ENCODE data around the gene CPNE8. TPM values are rescaled to one million over a fixed set of nuclear protein-coding genes. Genes with fewer than 3 reads are reported as not detected.
"Not testable (repeated sequence)": the region's sequence is repeated elsewhere in the genome, so short reads cannot be mapped to it uniquely, and the experiment has no call there.

CPNE8 gene
- polyA plus RNA-seq, 2 donors: 2.5 to 4.5 TPM

DNA sequence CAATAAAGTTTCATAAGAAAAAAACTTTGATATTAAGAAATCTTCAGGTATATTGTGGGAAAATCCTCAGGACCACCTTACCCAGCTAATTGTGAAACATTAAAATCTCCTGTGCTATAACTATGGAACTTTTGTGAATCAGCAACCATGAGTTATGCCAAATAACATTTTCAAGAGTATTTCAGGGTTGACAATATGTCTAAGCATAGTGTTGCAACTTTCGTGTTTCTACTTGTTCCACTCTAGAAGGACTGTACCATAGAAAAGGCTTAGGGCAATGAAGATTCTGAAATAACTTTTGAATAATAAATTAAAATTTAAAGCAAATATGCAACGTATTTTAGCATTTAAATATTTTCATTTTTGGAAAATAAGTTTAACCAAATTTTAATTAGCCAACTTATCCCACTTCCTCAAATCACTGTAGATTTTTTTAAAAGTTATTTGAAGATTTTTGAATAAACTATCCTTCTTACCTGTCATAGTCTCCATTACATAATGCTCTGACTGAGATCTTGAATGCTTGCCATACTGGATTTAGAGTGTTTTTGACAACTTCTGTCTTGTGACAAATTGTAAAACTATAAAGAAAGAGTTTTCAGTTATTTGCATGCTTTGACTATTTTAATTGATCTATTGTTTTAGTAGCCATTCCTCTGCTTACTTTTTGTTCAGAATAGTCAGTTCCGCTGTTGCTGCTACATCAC is 143.6 kb downstream of the CPNE8 start:
- Histone ChIP-seq H3K36me3 (ENCODE audit: control insufficient read depth in 2 of 2, insufficient read depth in 2 of 2, low read length in 1 of 2) (no peaks in the 10 kb centered on the region), H3K9me3 (ENCODE audit: control insufficient read depth in 2 of 2, insufficient read depth in 1 of 2, low read depth in 1 of 2, low read length in 1 of 2) (no peaks in the 10 kb centered on the region), H3K27ac (ENCODE audit: low read depth in 2 of 2, low read length in 1 of 2) (no peak overlapping the region), H3K4me1 (ENCODE audit: control insufficient read depth in 2 of 2, insufficient read depth in 2 of 2, low read length in 1 of 2) (no peaks in the 10 kb centered on the region), H3K4me3 (ENCODE audit: low read depth in 1 of 2, low read length in 2 of 2) (no peak overlapping the region), H3K27me3 (ENCODE audit: control insufficient read depth in 1 of 2, insufficient read depth in 2 of 2, low read length in 2 of 2) (no peaks in the 10 kb centered on the region)
- 52 to 62% methylated on average over 3 of the region's 3 CpGs for WGBS, 2 donors

DNA sequence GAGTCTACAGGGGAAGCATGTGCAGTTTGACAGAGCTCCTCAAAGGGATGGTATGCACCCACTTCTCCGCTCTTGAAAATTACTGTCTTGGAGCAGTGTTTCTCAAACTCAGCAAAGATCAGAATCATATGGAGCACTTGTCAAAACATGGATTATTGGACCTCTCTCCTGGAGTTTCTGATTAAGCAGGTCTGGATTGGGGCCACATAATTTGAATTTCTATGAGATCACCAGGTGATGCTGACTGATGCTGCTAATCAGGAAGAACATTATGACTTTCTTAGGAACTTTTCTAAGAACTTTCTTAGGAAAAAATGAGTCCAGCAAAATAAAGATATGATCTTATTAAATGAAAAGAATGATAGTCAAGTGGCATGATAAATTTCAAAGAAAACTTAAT is 144.3 kb downstream of the CPNE8 start:
- Histone ChIP-seq H3K27ac (ENCODE audit: low read depth in 2 of 2, low read length in 1 of 2) (no peak overlapping the region), H3K4me3 (ENCODE audit: low read depth in 1 of 2, low read length in 2 of 2) (no peak overlapping the region), H3K36me3 (ENCODE audit: control insufficient read depth in 2 of 2, insufficient read depth in 2 of 2, low read length in 1 of 2) (no peaks in the 10 kb centered on the region), H3K9me3 (ENCODE audit: control insufficient read depth in 2 of 2, insufficient read depth in 1 of 2, low read depth in 1 of 2, low read length in 1 of 2) (no peaks in the 10 kb centered on the region), H3K27me3 (ENCODE audit: control insufficient read depth in 1 of 2, insufficient read depth in 2 of 2, low read length in 2 of 2) (no peaks in the 10 kb centered on the region), H3K4me1 (ENCODE audit: control insufficient read depth in 2 of 2, insufficient read depth in 2 of 2, low read length in 1 of 2) (no peaks in the 10 kb centered on the region)
- WGBS, 2 donors: 99 to 100% methylated on average over 1 of the region's 1 CpG

GRCh38 chr12:38759621-38760020 is 145.8 kb downstream of the CPNE8 start:
- Histone ChIP-seq H3K27ac (ENCODE audit: low read depth in 2 of 2, low read length in 1 of 2) (no peak overlapping the region), H3K4me3 (ENCODE audit: low read depth in 1 of 2, low read length in 2 of 2) (no peak overlapping the region), H3K36me3 (ENCODE audit: control insufficient read depth in 2 of 2, insufficient read depth in 2 of 2, low read length in 1 of 2) (no peaks in the 10 kb centered on the region), H3K27me3 (ENCODE audit: control insufficient read depth in 1 of 2, insufficient read depth in 2 of 2, low read length in 2 of 2) (no peaks in the 10 kb centered on the region), H3K4me1 (ENCODE audit: control insufficient read depth in 2 of 2, insufficient read depth in 2 of 2, low read length in 1 of 2) (no peaks in the 10 kb centered on the region), H3K9me3 (ENCODE audit: control insufficient read depth in 2 of 2, insufficient read depth in 1 of 2, low read depth in 1 of 2, low read length in 1 of 2) (no peaks in the 10 kb centered on the region)

GRCh38 chr12:38746744-38747143 is 158.6 kb downstream of the CPNE8 start:
- H3K4me1 ChIP-seq (ENCODE audit: control insufficient read depth in 2 of 2, insufficient read depth in 2 of 2, low read length in 1 of 2): no peaks in the 10 kb centered on the region
- H3K9me3 ChIP-seq (ENCODE audit: control insufficient read depth in 2 of 2, insufficient read depth in 1 of 2, low read depth in 1 of 2, low read length in 1 of 2): no peaks in the 10 kb centered on the region
- H3K27me3 ChIP-seq (ENCODE audit: control insufficient read depth in 1 of 2, insufficient read depth in 2 of 2, low read length in 2 of 2): no peaks in the 10 kb centered on the region
- whole genome bisulfite sequencing, 2 donors: 81 to 87% methylated on average over 2 of the region's 2 CpGs
- H3K36me3 ChIP-seq (ENCODE audit: control insufficient read depth in 2 of 2, insufficient read depth in 2 of 2, low read length in 1 of 2): no peaks in the 10 kb centered on the region
- no peak overlapping the region for H3K27ac ChIP-seq (ENCODE audit: low read depth in 2 of 2, low read length in 1 of 2)
- H3K4me3 ChIP-seq (ENCODE audit: low read depth in 1 of 2, low read length in 2 of 2): no peak overlapping the region

- Histone ChIP-seq H3K4me1 (ENCODE audit: control insufficient read depth in 2 of 2, insufficient read depth in 2 of 2, low read length in 1 of 2) (no peaks in the 10 kb centered on the region), H3K27ac (ENCODE audit: low read depth in 2 of 2, low read length in 1 of 2) (no peak overlapping the region), H3K9me3 (ENCODE audit: control insufficient read depth in 2 of 2, insufficient read depth in 1 of 2, low read depth in 1 of 2, low read length in 1 of 2) (no peaks in the 10 kb centered on the region), H3K36me3 (ENCODE audit: control insufficient read depth in 2 of 2, insufficient read depth in 2 of 2, low read length in 1 of 2) (no peaks in the 10 kb centered on the region), H3K4me3 (ENCODE audit: low read depth in 1 of 2, low read length in 2 of 2) (no peak overlapping the region), H3K27me3 (ENCODE audit: control insufficient read depth in 1 of 2, insufficient read depth in 2 of 2, low read length in 2 of 2) (no peaks in the 10 kb centered on the region)
- WGBS, 2 donors: 79 to 85% methylated on average over 4 of the region's 4 CpGs
Observed at GRCh38 chr12:38745601-38746000, 159.8 kb downstream of the CPNE8 start.

DNA sequence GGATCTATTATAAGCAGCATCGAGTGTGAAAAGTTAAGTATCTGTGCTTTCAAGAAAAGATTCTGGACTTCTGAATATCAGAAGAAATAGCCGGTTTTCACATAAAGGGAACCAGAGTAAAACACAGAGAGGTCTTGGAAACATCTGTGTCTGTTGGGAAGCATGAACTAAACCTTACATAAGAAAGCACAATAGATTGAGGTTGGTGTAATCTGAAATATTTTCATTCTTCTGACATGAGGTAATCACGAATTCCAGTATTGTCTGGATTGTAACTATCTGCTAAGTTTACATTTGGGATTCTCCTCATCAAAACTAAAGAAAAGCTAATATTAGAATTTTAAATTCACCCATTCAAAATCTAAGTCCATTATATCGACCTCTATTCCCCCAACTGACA is 161.3 kb downstream of the CPNE8 start:
- H3K27me3 ChIP-seq (ENCODE audit: control insufficient read depth in 1 of 2, insufficient read depth in 2 of 2, low read length in 2 of 2): no peaks in the 10 kb centered on the region
- 61 to 63% methylated on average over 4 of the region's 4 CpGs for WGBS, 2 donors
- no peak overlapping the region for H3K27ac ChIP-seq (ENCODE audit: low read depth in 2 of 2, low read length in 1 of 2)
- H3K9me3 ChIP-seq (ENCODE audit: control insufficient read depth in 2 of 2, insufficient read depth in 1 of 2, low read depth in 1 of 2, low read length in 1 of 2): no peaks in the 10 kb centered on the region
- no peaks in the 10 kb centered on the region for H3K4me1 ChIP-seq (ENCODE audit: control insufficient read depth in 2 of 2, insufficient read depth in 2 of 2, low read length in 1 of 2)
- no peaks in the 10 kb centered on the region for H3K36me3 ChIP-seq (ENCODE audit: control insufficient read depth in 2 of 2, insufficient read depth in 2 of 2, low read length in 1 of 2)
- H3K4me3 ChIP-seq (ENCODE audit: low read depth in 1 of 2, low read length in 2 of 2): no peak overlapping the region

- H3K27ac ChIP-seq (ENCODE audit: low read depth in 2 of 2, low read length in 1 of 2); H3K27me3 ChIP-seq (ENCODE audit: control insufficient read depth in 1 of 2, insufficient read depth in 2 of 2, low read length in 2 of 2); H3K4me1 ChIP-seq (ENCODE audit: control insufficient read depth in 2 of 2, insufficient read depth in 2 of 2, low read length in 1 of 2); H3K36me3 ChIP-seq (ENCODE audit: control insufficient read depth in 2 of 2, insufficient read depth in 2 of 2, low read length in 1 of 2); H3K4me3 ChIP-seq (ENCODE audit: low read depth in 1 of 2, low read length in 2 of 2); H3K9me3 ChIP-seq (ENCODE audit: control insufficient read depth in 2 of 2, insufficient read depth in 1 of 2, low read depth in 1 of 2, low read length in 1 of 2): not testable (repeated sequence)
- 91 to 100% methylated on average over 1 of the region's 1 CpG for WGBS, 2 donors
Observed at GRCh38 chr12:38742496-38742895, 162.9 kb downstream of the CPNE8 start.

DNA sequence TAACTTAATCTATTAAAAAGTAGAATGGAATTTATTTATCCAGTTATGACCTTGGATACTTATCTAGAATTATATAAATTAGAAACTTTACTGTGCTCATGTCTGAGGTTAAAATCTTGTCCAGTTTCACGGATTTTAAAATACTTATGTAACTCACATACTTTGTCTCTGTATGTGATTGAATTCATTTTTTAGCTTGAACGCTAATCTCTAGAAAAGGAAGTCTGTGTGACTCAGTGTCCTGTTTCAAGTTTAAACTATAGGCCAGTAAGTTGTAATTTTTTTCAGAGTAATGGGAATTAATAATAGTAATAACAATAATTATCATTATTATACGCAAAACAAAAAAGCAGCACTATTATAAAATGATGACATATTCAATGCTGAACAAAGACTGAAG is 168.6 kb downstream of the CPNE8 start:
- no peaks in the 10 kb centered on the region for H3K9me3 ChIP-seq (ENCODE audit: control insufficient read depth in 2 of 2, insufficient read depth in 1 of 2, low read depth in 1 of 2, low read length in 1 of 2)
- no peaks in the 10 kb centered on the region for H3K27me3 ChIP-seq (ENCODE audit: control insufficient read depth in 1 of 2, insufficient read depth in 2 of 2, low read length in 2 of 2)
- H3K27ac ChIP-seq (ENCODE audit: low read depth in 2 of 2, low read length in 1 of 2): no peak overlapping the region
- no peaks in the 10 kb centered on the region for H3K36me3 ChIP-seq (ENCODE audit: control insufficient read depth in 2 of 2, insufficient read depth in 2 of 2, low read length in 1 of 2)
- no peaks in the 10 kb centered on the region for H3K4me1 ChIP-seq (ENCODE audit: control insufficient read depth in 2 of 2, insufficient read depth in 2 of 2, low read length in 1 of 2)
- no peak overlapping the region for H3K4me3 ChIP-seq (ENCODE audit: low read depth in 1 of 2, low read length in 2 of 2)
- WGBS, 2 donors: 76 to 79% methylated on average over 3 of the region's 3 CpGs

GRCh38 chr12:38732761-38733160 is 172.6 kb downstream of the CPNE8 start:
- Histone ChIP-seq H3K27ac (ENCODE audit: low read depth in 2 of 2, low read length in 1 of 2) (no peak overlapping the region), H3K4me3 (ENCODE audit: low read depth in 1 of 2, low read length in 2 of 2) (no peak overlapping the region), H3K4me1 (ENCODE audit: control insufficient read depth in 2 of 2, insufficient read depth in 2 of 2, low read length in 1 of 2) (no peaks in the 10 kb centered on the region), H3K36me3 (ENCODE audit: control insufficient read depth in 2 of 2, insufficient read depth in 2 of 2, low read length in 1 of 2) (no peaks in the 10 kb centered on the region), H3K9me3 (ENCODE audit: control insufficient read depth in 2 of 2, insufficient read depth in 1 of 2, low read depth in 1 of 2, low read length in 1 of 2) (no peaks in the 10 kb centered on the region), H3K27me3 (ENCODE audit: control insufficient read depth in 1 of 2, insufficient read depth in 2 of 2, low read length in 2 of 2) (no peaks in the 10 kb centered on the region)

DNA sequence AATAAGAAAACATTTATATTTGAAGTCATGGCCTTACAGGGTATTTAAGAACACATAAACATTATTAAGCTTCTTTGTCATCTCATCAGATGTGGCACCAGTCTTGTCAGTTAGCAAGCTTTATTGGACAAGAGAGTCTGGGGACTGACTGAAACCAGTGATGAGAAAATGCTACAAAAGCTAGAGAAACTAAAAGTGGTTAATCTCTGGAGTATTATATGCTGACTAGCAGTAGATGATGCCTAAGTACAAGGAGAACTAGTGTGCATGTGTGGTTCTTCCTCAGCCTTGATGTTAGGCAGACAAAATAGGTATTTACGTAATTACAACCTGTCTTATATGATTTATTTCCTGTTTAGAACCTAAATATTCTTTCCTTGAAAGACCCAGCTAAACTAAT is 176.5 kb downstream of the CPNE8 start:
- Histone ChIP-seq H3K36me3 (ENCODE audit: control insufficient read depth in 2 of 2, insufficient read depth in 2 of 2, low read length in 1 of 2) (no peaks in the 10 kb centered on the region), H3K4me3 (ENCODE audit: low read depth in 1 of 2, low read length in 2 of 2) (no peak overlapping the region), H3K4me1 (ENCODE audit: control insufficient read depth in 2 of 2, insufficient read depth in 2 of 2, low read length in 1 of 2) (no peaks in the 10 kb centered on the region), H3K27ac (ENCODE audit: low read depth in 2 of 2, low read length in 1 of 2) (no peak overlapping the region), H3K9me3 (ENCODE audit: control insufficient read depth in 2 of 2, insufficient read depth in 1 of 2, low read depth in 1 of 2, low read length in 1 of 2) (no peaks in the 10 kb centered on the region), H3K27me3 (ENCODE audit: control insufficient read depth in 1 of 2, insufficient read depth in 2 of 2, low read length in 2 of 2) (no peaks in the 10 kb centered on the region)
- 88 to 92% methylated on average over 1 of the region's 1 CpG for WGBS, 2 donors
